ENCODE measurements around the gene EEF1AKMT3.

EEF1AKMT3 gene

GRCh38 chr12:57808351-57808750, 35.9 kb downstream of the EEF1AKMT3 start:
- Histone ChIP-seq H3K9ac (ENCODE audit: low read depth, low read length) (no peak overlapping the region), H4K20me1 (ENCODE audit: insufficient read depth, low read length) (no peaks in the 10 kb centered on the region), H3K4me1 (ENCODE audit: insufficient read depth, low read length) (no peaks in the 10 kb centered on the region), H3K27ac (ENCODE audit: low read length) (no peak overlapping the region), H3K4me2 (ENCODE audit: insufficient read depth, low read length) (no peak overlapping the region), H3K27me3 (ENCODE audit: insufficient read depth, low read length, poor library complexity) (no peaks in the 10 kb centered on the region), H3K36me3 (ENCODE audit: insufficient read depth, low read length) (peaks cover 5% of the 10 kb centered on the region; the same call in 1 of the 2 replicates), H3K79me2 (ENCODE audit: insufficient read depth, low read length) (no peaks in the 10 kb centered on the region), H3K9me3 (ENCODE audit: insufficient read depth, low read length, severe bottlenecking) (no peaks in the 10 kb centered on the region), H3K4me3 (ENCODE audit: low read depth in 1 of 2, low read length in 2 of 2) (no peak overlapping the region), H2AFZ (ENCODE audit: low read depth, low read length) (no peak overlapping the region)
- TF ChIP-seq EZH2 (IDR thresholded peaks at IDR 0.05; ENCODE audit: borderline replicate concordance, low read depth, low read length, severe bottlenecking) (no peak), CTCF (IDR thresholded peaks at IDR 0.05; ENCODE audit: borderline replicate concordance, extremely low read depth, low read length, poor library complexity, severe bottlenecking) (no peak)
- no peak for ATAC-seq (ENCODE audit: insufficient read depth, low read depth)
- DNase-seq: no peak

GRCh38 chr12:57809425-57809824, 37.0 kb downstream of the EEF1AKMT3 start:
- H3K4me2 ChIP-seq (ENCODE audit: insufficient read depth, low read length): no peak overlapping the region
- H3K4me1 ChIP-seq (ENCODE audit: insufficient read depth, low read length): no peaks in the 10 kb centered on the region
- H3K27ac ChIP-seq (ENCODE audit: low read length): no peak overlapping the region
- no peak for DNase-seq
- H3K79me2 ChIP-seq (ENCODE audit: insufficient read depth, low read length): no peaks in the 10 kb centered on the region
- H3K27me3 ChIP-seq (ENCODE audit: insufficient read depth, low read length, poor library complexity): no peaks in the 10 kb centered on the region
- no peak overlapping the region for H3K9ac ChIP-seq (ENCODE audit: low read depth, low read length)
- no peak overlapping the region for H2AFZ ChIP-seq (ENCODE audit: low read depth, low read length)
- peaks cover 5% of the 10 kb centered on the region; the same call in 1 of the 2 replicates for H3K36me3 ChIP-seq (ENCODE audit: insufficient read depth, low read length)
- no peak overlapping the region for H3K4me3 ChIP-seq (ENCODE audit: low read depth in 1 of 2, low read length in 2 of 2)
- TF ChIP-seq CTCF (IDR thresholded peaks at IDR 0.05; ENCODE audit: borderline replicate concordance, extremely low read depth, low read length, poor library complexity, severe bottlenecking) (no peak), EZH2 (IDR thresholded peaks at IDR 0.05; ENCODE audit: borderline replicate concordance, low read depth, low read length, severe bottlenecking) (no peak)
- H3K9me3 ChIP-seq (ENCODE audit: insufficient read depth, low read length, severe bottlenecking): no peaks in the 10 kb centered on the region
- H4K20me1 ChIP-seq (ENCODE audit: insufficient read depth, low read length): no peaks in the 10 kb centered on the region
- ATAC-seq (ENCODE audit: insufficient read depth, low read depth): no peak

DNA sequence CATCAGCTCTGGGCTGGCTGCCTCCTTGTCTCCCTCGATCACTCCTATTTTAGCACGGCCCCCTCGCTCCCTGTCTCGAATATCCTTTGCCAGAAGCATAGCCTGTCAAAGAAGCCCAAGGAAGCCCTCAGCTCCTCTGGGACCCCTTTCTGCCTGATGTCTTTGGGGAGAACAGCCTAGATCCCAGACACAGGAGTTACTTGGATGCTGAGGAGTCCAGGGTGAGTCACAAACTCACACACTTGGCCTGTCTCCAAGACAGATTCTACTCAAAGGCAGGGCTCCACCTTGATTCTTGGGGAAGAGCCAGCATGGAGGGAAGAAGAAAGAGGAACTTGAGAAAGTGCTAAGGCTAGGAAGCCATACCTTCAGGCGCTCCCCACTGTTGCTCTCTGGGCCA, 38.0 kb downstream of the EEF1AKMT3 start:
- no peak overlapping the region for H2AFZ ChIP-seq (ENCODE audit: low read depth, low read length)
- H3K36me3 ChIP-seq (ENCODE audit: insufficient read depth, low read length): peaks cover 5% of the 10 kb centered on the region; the same call in 1 of the 2 replicates
- no peaks in the 10 kb centered on the region for H3K4me1 ChIP-seq (ENCODE audit: insufficient read depth, low read length)
- H4K20me1 ChIP-seq (ENCODE audit: insufficient read depth, low read length): no peaks in the 10 kb centered on the region
- TF ChIP-seq CTCF (IDR thresholded peaks at IDR 0.05; ENCODE audit: borderline replicate concordance, extremely low read depth, low read length, poor library complexity, severe bottlenecking) (no peak), EZH2 (IDR thresholded peaks at IDR 0.05; ENCODE audit: borderline replicate concordance, low read depth, low read length, severe bottlenecking) (no peak)
- no peaks in the 10 kb centered on the region for H3K9me3 ChIP-seq (ENCODE audit: insufficient read depth, low read length, severe bottlenecking)
- no peak overlapping the region for H3K4me3 ChIP-seq (ENCODE audit: low read depth in 1 of 2, low read length in 2 of 2)
- H3K27me3 ChIP-seq (ENCODE audit: insufficient read depth, low read length, poor library complexity): no peaks in the 10 kb centered on the region
- H3K79me2 ChIP-seq (ENCODE audit: insufficient read depth, low read length): no peaks in the 10 kb centered on the region
- no peak overlapping the region for H3K9ac ChIP-seq (ENCODE audit: low read depth, low read length)
- H3K27ac ChIP-seq (ENCODE audit: low read length): no peak overlapping the region
- DNase-seq (no peak), ATAC-seq (ENCODE audit: insufficient read depth, low read depth) (no peak)
- H3K4me2 ChIP-seq (ENCODE audit: insufficient read depth, low read length): no peak overlapping the region

Measured in DND-41 (cell line).